TTC549 (cell line): ENCODE results near the gene OSBPL2.

Experiments
- FAIRE-seq: peaks from 2 replicates; lab custom pipeline; 2012; peaks lifted over from hg19 to GRCh38; lab: Jason Lieb, UNC

OSBPL2 gene

GRCh38 chr20:62237801-62238568 is at the start of gene OSBPL2:
TSS of gene OSBPL2 (plus strand) at chr20:62238521. CDS start at chr20:62256185, 17,664 bp downstream.
- peak; percentile 32 for FAIRE-seq

DNA sequence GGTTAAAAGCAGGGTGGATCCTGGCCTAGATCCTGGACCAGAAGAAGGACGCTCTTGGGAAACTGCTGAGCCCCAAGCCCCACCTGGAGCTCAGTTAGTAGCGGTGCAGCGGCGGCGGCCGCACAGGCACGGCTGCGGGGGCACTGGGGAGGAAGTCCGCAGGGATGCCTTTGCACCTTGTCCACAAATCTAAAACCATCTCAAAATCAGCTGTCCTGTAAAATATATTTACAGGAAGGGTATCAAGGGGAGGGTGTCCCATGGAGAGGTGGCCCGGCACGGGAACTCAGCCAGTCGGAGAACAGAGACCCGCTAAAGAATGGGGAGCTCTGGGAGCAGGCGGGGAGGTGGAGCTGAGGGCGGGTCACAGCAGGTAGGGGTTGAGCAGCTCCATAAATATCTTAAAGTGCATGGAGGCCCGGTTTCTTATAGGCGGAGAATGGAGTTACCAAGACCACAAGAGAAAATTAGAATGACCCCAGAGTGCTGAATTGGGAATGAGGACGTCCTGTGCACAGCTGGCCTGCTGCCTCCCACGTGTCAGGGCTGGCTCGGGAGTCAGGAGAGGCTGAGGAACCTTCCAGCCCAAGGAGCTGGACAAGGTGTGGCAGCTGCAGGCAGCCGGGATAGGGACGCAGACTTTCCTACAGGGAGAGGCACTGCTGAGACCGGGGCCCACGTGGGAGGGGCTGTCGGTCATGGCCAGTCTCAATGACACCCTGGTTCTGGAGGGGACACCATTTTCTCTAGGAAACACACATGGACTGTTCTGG is 47.5 kb upstream of the OSBPL2 start:
- no peak for FAIRE-seq

DNA sequence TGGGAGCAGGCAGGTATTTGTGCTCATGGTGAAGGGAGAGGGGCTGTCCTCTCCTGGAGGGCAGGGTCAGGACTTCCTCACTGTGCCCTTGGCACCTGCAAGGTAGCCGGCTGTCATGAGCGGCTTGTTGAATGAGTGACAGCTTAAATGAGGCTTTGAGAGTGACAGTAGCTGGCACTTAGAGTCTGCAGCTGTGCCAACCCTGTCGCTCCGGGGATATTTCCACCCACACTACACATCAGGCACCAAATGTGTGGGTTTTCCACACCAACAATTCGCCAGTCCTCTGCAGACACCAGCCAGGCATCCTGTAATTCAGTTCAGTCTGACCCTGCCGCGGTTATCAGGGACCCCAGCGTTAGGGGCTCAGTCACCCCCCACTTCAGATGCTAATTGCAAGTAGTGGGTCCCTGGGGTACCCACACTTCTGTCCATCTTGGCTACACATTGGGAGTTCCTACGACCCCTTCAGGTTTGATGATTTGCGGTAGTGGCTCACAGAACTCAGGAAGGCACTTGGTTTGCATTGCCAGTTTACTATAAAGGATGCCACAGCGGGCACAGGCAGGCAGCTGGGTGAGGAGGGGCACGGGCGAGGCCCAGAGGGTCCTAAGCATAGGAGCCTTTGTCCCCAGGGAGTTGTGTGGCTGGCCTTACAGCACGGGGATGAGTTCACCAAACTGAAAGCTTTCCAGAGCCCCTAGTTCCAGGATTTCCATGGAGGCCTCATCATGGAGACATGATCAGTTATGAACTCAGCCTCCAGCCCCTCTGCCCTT is 46.4 kb upstream of the OSBPL2 start:
- FAIRE-seq = no peak

GRCh38 chr20:62192635-62193034 is 45.7 kb upstream of the OSBPL2 start:
- no peak for FAIRE-seq

GRCh38 chr20:62193079-62194025 is 45.0 kb upstream of the OSBPL2 start:
- no peak for FAIRE-seq

- no peak for FAIRE-seq
These were observed 43.3 kb upstream of the OSBPL2 start for GRCh38 chr20:62195075-62195405.

DNA sequence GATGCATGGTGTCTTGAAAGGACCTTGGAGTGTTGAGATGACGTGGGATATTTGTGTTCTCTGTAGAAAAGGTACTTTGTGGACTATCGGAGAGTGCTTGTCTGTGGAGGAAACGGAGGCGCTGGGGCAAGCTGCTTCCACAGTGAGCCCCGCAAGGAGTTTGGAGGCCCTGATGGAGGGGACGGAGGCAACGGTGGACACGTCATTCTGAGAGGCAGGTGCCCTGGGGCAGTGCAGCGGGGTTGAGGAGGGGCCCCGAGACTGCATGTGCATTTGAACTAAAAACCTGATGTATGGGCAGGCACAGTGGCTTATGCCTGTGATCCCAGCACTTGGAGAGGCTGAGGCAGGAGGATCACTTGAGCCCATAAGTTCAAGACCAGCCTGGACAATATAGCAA is 42.6 kb upstream of the OSBPL2 start:
- FAIRE-seq = no peak

- no peak for FAIRE-seq
These were observed 42.0 kb upstream of the OSBPL2 start for GRCh38 chr20:62196286-62196685.

- FAIRE-seq = no peak
These were observed 41.0 kb upstream of the OSBPL2 start for GRCh38 chr20:62197311-62197710.

GRCh38 chr20:62197801-62198200 is 40.5 kb upstream of the OSBPL2 start:
- FAIRE-seq = no peak

DNA sequence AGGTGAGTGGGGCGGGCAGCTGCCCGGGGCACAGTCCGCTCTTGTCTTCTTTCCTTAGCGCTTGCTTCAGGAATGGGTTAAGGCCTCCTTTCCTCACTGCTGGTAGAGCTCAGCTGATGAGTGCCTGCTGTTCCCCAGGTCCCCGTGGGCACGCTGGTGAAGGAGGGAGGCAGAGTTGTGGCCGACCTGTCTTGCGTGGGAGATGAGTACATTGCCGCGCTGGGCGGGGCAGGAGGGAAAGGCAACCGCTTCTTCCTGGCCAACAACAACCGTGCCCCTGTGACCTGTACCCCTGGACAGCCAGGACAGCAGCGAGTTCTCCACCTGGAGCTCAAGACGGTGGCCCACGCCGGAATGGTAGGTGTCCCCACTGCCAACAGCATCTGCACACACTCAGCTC is 39.8 kb upstream of the OSBPL2 start:
- FAIRE-seq = no peak

DNA sequence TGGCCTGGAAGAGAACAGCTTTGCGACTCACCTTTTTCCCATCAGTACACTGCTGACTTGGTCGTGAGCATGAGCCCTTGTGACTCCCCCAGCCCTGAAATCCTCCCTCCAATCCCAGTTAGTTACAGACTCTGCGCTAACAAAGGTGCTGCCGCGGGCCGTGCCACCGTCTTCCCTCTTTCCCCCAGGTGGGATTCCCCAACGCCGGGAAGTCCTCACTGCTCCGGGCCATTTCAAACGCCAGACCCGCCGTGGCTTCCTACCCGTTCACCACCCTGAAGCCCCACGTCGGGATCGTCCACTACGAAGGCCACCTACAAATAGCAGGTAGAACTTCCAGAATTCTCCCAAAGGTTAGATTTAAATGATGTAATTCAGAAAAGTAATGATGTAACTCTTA is 39.4 kb upstream of the OSBPL2 start:
- no peak for FAIRE-seq

DNA sequence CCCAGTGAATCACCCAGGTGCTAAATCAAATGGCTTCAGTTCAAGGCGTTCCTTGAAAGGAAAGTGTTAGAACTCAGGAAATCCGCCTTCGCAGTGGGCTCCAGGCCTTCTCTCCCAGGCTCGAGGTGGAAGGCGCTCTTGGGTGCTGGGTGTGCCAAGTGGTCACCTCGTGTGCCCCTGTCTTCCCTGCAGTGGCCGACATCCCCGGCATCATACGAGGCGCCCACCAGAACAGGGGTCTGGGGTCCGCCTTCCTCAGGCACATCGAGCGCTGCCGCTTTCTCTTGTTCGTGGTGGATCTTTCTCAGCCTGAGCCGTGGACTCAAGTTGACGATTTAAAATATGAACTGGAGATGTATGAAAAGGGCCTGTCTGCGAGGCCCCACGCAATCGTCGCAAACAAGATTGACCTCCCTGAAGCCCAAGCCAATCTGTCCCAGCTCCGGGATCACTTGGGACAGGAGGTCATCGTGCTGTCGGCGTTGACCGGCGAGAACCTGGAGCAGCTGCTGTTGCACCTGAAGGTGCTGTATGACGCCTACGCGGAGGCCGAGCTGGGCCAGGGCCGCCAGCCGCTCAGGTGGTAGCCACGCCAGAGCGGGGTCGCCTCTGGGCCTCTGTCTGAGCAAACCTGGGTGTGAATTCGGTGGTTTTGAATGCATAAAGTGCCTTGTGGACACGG is 37.7 kb upstream of the OSBPL2 start:
- no peak for FAIRE-seq

GRCh38 chr20:62201173-62202082 is 36.9 kb upstream of the OSBPL2 start:
- no peak for FAIRE-seq

- no peak for FAIRE-seq
These were observed 36.3 kb upstream of the OSBPL2 start for GRCh38 chr20:62202083-62202395.

DNA sequence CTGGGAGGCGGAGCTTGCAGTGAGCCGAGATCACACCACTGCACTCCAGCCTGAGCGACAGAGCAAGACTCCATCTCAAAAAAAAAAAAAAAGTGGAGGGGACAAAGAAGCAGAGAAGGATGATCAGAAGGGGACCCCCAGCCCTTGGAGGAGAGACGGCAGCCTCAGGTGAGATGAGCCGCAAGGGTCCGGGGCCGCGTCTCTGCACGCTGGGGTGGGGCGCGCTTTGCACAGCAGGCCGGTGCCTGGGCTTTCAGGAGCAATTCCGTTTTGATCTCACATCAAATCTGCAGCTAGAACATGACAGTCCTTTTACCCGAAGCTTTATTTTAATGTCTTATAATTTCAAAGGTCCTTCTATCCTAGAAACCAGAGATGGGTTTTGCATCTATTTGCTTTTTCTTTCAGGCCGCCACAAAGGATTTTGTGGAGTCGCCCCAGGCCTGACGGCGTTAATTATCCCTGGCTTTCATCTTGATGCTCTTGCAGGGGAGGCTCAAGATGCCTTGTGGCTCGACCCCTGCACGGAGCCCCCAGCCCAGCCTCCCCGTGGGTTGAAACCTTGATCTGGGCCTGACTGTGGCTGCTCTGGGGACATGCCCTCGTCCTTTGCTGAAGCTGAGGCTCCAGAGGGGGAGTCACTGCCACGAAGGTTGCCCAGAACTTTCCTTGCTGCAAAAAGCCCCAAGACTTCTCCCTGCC is 35.5 kb upstream of the OSBPL2 start:
- no peak for FAIRE-seq

DNA sequence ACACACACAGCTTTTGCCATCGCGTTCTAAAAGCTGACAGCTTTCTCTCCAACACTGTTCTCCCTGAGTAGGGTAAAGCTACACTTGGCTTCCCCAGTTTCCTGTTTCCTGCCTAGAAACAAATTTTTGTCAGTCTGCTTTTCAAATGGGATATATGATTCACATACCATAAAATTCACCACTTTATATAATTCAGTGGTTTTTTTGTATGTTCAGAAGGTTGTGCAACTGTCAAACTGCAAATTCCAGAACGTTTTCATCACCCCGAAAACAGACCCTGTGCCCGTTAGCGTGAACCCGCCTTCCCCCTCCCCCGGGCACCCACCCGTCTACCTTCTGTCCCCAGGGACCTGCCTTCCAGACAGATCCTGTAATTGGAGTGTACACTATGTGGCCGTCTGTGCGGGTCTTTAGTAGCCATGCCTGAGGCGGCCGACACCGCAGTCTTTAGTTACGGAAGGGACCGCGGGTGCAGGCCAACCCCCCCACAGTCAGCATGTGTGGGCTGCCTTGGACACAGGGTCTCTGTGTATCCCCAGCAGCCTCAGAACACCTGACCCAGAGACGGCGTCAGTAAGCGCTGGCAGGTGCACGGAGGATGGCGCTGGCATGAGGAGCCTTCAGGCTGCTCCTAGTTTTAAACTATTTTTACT is 34.8 kb upstream of the OSBPL2 start:
- no peak for FAIRE-seq

GRCh38 chr20:62205618-62206387 is 32.5 kb upstream of the OSBPL2 start:
- FAIRE-seq = no peak
